ENCODE results near the gene NR2C1.

NR2C1 gene

DNA sequence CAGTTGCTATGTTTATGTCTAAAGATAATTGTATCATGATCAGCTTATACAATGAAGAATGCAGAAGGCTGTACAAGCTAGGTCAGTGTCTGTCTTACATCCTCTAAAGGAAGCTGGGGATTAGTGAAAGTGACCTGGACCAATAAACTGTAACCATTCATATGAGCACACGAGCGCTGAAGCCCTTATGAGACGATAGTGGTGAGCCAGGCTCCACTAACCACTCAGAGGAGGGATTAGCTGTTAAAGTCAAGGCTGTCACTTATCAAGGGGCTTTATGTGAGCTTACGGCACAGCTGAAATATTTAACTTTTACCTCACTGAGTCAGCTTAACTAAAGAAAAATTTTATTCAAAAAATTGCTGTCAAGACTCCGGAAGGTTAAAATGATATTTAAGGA lies 100.2 kb downstream of the NR2C1 start (continued):
- TF ChIP-seq, protein P1, sequence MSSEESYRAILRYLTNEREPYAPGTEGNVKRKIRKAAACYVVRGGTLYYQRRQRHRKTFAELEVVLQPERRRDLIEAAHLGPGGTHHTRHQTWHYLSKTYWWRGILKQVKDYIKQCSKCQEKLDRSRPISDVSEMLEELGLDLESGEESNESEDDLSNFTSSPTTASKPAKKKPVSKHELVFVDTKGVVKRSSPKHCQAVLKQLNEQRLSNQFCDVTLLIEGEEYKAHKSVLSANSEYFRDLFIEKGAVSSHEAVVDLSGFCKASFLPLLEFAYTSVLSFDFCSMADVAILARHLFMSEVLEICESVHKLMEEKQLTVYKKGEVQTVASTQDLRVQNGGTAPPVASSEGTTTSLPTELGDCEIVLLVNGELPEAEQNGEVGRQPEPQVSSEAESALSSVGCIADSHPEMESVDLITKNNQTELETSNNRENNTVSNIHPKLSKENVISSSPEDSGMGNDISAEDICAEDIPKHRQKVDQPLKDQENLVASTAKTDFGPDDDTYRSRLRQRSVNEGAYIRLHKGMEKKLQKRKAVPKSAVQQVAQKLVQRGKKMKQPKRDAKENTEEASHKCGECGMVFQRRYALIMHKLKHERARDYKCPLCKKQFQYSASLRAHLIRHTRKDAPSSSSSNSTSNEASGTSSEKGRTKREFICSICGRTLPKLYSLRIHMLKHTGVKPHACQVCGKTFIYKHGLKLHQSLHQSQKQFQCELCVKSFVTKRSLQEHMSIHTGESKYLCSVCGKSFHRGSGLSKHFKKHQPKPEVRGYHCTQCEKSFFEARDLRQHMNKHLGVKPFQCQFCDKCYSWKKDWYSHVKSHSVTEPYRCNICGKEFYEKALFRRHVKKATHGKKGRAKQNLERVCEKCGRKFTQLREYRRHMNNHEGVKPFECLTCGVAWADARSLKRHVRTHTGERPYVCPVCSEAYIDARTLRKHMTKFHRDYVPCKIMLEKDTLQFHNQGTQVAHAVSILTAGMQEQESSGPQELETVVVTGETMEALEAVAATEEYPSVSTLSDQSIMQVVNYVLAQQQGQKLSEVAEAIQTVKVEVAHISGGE (tag by site-specific recombination; conservative IDR thresholded peaks at IDR 0.05; ENCODE audit: low read depth) = no peak
- TF ChIP-seq ZNF473 (tag by site-specific recombination; IDR thresholded peaks at IDR 0.05) (no peak), ZFP37 (tag by site-specific recombination; IDR thresholded peaks at IDR 0.05) (no peak), ZNF843 (tag by site-specific recombination; IDR thresholded peaks at IDR 0.05) (no peak)

DNA sequence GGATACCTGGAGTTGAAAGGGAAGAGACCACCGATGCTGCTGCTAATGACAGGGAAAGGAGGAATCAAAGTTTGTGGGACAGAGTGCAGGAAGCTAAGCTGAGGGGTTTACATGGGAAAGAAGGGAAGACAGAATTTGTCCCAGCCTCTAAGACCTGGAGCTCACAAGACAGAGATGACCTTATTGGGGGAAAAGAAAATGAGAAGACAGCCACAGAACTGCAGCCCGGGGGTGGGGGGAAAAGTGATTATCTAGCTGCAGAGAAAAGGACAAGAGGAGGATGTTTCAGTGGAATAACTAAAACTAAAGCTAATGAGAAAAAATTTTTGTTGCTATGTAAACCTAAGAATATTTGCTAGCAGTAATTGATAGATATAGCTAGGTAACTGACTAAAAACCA lies 100.6 kb downstream of the NR2C1 start:
- ChIA-PET POLR2A (interaction anchor here (1.1 to 1.2 kb wide), 2 partner anchors 21 to 31 kb away, joined by 3 to 4 read pairs; partner anchors contain the start of gene NDUFA12), CTCF (no interaction called here)
- TF ChIP-seq, protein P2, sequence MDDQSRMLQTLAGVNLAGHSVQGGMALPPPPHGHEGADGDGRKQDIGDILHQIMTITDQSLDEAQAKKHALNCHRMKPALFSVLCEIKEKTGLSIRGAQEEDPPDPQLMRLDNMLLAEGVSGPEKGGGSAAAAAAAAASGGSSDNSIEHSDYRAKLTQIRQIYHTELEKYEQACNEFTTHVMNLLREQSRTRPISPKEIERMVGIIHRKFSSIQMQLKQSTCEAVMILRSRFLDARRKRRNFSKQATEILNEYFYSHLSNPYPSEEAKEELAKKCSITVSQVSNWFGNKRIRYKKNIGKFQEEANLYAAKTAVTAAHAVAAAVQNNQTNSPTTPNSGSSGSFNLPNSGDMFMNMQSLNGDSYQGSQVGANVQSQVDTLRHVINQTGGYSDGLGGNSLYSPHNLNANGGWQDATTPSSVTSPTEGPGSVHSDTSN (CRISPR knock-in tag; IDR thresholded peaks at IDR 0.05) = no peak
- no peak for TF ChIP-seq IKZF3 (tag by site-specific recombination; IDR thresholded peaks at IDR 0.05)
- TF ChIP-seq, protein P3, sequence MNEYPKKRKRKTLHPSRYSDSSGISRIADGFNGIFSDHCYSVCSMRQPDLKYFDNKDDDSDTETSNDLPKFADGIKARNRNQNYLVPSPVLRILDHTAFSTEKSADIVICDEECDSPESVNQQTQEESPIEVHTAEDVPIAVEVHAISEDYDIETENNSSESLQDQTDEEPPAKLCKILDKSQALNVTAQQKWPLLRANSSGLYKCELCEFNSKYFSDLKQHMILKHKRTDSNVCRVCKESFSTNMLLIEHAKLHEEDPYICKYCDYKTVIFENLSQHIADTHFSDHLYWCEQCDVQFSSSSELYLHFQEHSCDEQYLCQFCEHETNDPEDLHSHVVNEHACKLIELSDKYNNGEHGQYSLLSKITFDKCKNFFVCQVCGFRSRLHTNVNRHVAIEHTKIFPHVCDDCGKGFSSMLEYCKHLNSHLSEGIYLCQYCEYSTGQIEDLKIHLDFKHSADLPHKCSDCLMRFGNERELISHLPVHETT (tag by site-specific recombination; IDR thresholded peaks at IDR 0.05) = no peak
- no peak for TF ChIP-seq HOXC10 (CRISPR knock-in tag; IDR thresholded peaks at IDR 0.05)
- TF ChIP-seq, protein P4, sequence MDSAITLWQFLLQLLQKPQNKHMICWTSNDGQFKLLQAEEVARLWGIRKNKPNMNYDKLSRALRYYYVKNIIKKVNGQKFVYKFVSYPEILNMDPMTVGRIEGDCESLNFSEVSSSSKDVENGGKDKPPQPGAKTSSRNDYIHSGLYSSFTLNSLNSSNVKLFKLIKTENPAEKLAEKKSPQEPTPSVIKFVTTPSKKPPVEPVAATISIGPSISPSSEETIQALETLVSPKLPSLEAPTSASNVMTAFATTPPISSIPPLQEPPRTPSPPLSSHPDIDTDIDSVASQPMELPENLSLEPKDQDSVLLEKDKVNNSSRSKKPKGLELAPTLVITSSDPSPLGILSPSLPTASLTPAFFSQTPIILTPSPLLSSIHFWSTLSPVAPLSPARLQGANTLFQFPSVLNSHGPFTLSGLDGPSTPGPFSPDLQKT (IDR thresholded peaks at IDR 0.05; ENCODE audit: borderline replicate concordance, low read depth, low read length) = no peak
- TF ChIP-seq ZNF670 (tag by site-specific recombination; IDR thresholded peaks at IDR 0.05; ENCODE audit: low read depth) = no peak
- no peak for TF ChIP-seq ZNF548 (tag by site-specific recombination; IDR thresholded peaks at IDR 0.05)
- no peak for TF ChIP-seq MEIS1 (CRISPR knock-in tag; IDR thresholded peaks at IDR 0.05; ENCODE audit: borderline replicate concordance)
- TF ChIP-seq ZNF558 (tag by site-specific recombination; IDR thresholded peaks at IDR 0.05) = no peak
- no peak for TF ChIP-seq ZNF843 (tag by site-specific recombination; IDR thresholded peaks at IDR 0.05)
- Histone ChIP-seq H3K4me3 (ENCODE audit: low read depth, low read length) (no peak overlapping the region), H3K36me3 (ENCODE audit: control insufficient read depth in 2 of 2, insufficient read depth in 1 of 2, low read length in 2 of 2) (peaks cover 0 to 7% of the 10 kb centered on the region in 2 experiments; a peak in 2 of 3 replicates), H3K9me3 (ENCODE audit: control insufficient read depth, insufficient read depth, low read depth, low read length) (no peaks in the 10 kb centered on the region), H3K27ac (ENCODE audit: extremely low read depth, low read depth, low read length) (no peak overlapping the region), H3K4me1 (ENCODE audit: control insufficient read depth, insufficient read depth, low read length) (peaks cover 9% of the 10 kb centered on the region; the same call in 1 of the 2 replicates)

DNA sequence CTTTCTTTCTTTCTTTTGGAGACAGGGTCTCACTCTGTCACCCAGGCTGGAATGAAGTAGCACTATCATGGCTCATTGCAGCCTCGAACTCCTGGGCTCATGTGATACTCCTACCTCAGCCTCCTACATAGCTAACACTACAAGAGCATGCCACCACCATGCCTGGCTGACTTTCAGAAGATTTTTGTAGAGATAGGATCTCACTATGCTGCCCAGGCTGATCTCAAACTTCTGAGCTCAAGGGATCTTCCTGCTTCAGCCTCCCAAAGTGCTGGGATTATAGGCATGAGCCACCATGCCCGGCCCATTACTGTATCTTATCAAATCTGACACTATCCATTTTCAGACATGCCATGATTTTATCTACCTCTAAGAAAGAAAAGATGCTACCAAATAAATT lies 101.5 kb downstream of the NR2C1 start:
- TF ChIP-seq ZNF121 (tag by site-specific recombination; IDR thresholded peaks at IDR 0.05) (peak; percentile 69; the same call in 1 of the 2 replicates), ZNF239 (tag by site-specific recombination; IDR thresholded peaks at IDR 0.05) (no peak), YY1 (tag by site-specific recombination; IDR thresholded peaks at IDR 0.05) (no peak), ZNF350 (tag by site-specific recombination; IDR thresholded peaks at IDR 0.05) (no peak)
- TF ChIP-seq, protein P5, sequence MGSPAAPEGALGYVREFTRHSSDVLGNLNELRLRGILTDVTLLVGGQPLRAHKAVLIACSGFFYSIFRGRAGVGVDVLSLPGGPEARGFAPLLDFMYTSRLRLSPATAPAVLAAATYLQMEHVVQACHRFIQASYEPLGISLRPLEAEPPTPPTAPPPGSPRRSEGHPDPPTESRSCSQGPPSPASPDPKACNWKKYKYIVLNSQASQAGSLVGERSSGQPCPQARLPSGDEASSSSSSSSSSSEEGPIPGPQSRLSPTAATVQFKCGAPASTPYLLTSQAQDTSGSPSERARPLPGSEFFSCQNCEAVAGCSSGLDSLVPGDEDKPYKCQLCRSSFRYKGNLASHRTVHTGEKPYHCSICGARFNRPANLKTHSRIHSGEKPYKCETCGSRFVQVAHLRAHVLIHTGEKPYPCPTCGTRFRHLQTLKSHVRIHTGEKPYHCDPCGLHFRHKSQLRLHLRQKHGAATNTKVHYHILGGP (tag by site-specific recombination; IDR thresholded peaks at IDR 0.05) = no peak
- Histone ChIP-seq H3K27ac (ENCODE audit: extremely low read depth, low read depth, low read length) (no peak overlapping the region), H3K36me3 (ENCODE audit: control insufficient read depth in 2 of 2, insufficient read depth in 1 of 2, low read length in 2 of 2) (peaks cover 0 to 7% of the 10 kb centered on the region in 2 experiments; a peak in 2 of 3 replicates), H3K4me1 (ENCODE audit: control insufficient read depth, insufficient read depth, low read length) (peaks cover 9% of the 10 kb centered on the region; the same call in 1 of the 2 replicates), H3K4me3 (ENCODE audit: low read depth, low read length) (no peak overlapping the region), H3K9me3 (ENCODE audit: control insufficient read depth, insufficient read depth, low read depth, low read length) (no peaks in the 10 kb centered on the region)
- ChIA-PET CTCF (interaction anchor here (0.5 kb wide), 1 partner anchor 235 kb away, joined by 3 read pairs; no protein-coding TSS in a partner anchor), POLR2A (no interaction called here)

All from HEK293 (cell line).